Measurements from ENCODE around the gene NEK6.

Gene NEK6

GRCh38 chr9:124321416-124321815, 63.7 kb downstream of the NEK6 start:
- Histone ChIP-seq H3K9me3 (ENCODE audit: control insufficient read depth, insufficient read depth, low read length) (no peaks in the 10 kb centered on the region), H3K27me3 (ENCODE audit: control insufficient read depth, insufficient read depth, low read length) (no peaks in the 10 kb centered on the region), H3K27ac (ENCODE audit: low read length) (no peak overlapping the region), H3K4me3 (ENCODE audit: low read length) (no peak overlapping the region), H3K4me1 (ENCODE audit: control insufficient read depth, insufficient read depth, low read length) (no peaks in the 10 kb centered on the region), H3K36me3 (ENCODE audit: control insufficient read depth, insufficient read depth, low read length) (no peaks in the 10 kb centered on the region; the same call in 1 of the 2 replicates)
- no peak for DNase-seq (ENCODE audit: low read depth, low spot score)
- no CpG with 5 or more reads among the region's 12 CpGs for WGBS (ENCODE audit: insufficient coverage, insufficient read length)

DNA sequence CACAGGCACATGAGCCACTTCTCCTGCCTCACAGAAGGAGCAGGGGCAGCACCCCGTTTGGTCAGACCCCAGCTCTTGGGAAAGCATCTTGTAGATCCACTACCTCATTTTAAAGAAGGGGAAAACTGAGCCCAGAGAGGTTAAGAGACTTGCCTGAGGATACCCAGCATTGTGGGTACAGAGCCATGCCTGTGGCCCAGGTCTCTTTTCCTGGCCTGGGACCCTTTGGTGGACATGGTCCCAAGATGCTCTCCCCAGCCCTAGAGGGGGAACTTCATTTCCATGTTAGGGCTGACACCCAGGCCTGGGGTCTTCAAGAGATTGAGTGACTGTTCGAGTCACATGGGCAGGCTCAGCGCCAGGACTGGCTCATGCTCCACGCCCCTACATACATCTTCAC, 64.2 kb downstream of the NEK6 start:
- Histone ChIP-seq H3K4me3 (ENCODE audit: low read length) (no peak overlapping the region), H3K27me3 (ENCODE audit: control insufficient read depth, insufficient read depth, low read length) (no peaks in the 10 kb centered on the region), H3K36me3 (ENCODE audit: control insufficient read depth, insufficient read depth, low read length) (no peaks in the 10 kb centered on the region; the same call in 1 of the 2 replicates), H3K27ac (ENCODE audit: low read length) (no peak overlapping the region), H3K9me3 (ENCODE audit: control insufficient read depth, insufficient read depth, low read length) (no peaks in the 10 kb centered on the region), H3K4me1 (ENCODE audit: control insufficient read depth, insufficient read depth, low read length) (no peaks in the 10 kb centered on the region)
- no CpG with 5 or more reads among the region's 4 CpGs for WGBS (ENCODE audit: insufficient coverage, insufficient read length)
- no peak for DNase-seq (ENCODE audit: low read depth, low spot score)

DNA sequence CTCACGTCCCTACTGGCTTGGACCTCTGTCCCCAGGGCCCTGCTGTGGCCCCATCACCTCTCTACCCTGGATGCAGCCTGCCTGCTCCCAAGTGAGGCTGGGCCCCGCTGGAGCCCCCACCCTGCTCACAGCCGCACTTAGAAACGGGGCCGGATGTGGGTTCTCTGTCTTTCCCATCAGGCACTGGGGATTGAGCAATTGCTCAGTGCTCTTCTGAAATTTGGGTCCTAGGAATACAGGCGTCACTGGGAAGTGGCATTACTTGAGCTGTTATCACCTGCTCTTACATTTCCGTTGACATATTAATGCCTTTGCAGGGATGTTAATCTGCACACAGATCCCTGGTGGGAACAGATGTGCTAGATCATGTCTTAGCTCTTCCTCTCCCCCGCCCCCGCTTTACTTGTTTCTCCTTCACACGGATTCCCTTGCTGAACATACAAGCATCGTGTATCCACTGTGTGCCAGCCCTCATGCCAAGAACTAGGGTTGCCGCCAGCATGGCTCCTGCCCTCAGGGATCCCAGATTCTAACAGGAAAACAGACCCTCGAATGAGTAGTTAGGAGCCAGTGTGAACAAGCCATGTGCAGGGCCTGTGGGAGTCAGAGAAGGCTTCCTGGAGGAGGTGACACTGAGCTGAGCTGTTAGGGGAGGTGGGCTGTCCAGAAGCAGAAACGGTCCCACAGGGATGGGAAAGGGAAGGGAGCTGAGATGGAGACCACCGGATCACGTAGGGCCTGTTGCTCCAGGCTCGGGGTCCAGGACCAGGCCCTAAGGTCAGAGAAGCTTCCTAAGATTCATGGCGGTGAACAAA, 65.1 kb downstream of the NEK6 start:
- WGBS (ENCODE audit: insufficient coverage, insufficient read length) = no CpG with 5 or more reads among the region's 18 CpGs

DNA sequence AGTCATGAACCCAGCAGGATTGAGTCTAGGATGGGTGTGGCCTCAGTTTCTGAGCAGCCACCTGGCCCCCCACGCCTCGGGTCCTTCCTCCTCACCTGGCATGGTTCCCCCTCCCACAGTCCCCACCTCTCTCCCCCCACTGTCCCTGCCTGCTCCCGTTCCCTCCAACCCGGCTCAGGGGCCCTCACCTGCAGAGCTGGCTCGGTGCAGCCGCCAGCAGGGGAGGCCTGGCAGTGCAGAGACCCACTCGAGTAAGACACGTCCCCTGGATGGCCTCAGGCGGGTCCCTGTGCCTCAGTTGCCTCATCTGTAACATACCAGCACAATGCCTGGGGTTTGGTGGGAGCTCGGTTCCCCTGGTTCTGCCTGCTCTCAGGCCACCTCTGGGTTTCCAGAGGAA, 66.2 kb downstream of the NEK6 start:
- Histone ChIP-seq H3K9me3 (ENCODE audit: control insufficient read depth, insufficient read depth, low read length) (no peaks in the 10 kb centered on the region), H3K4me3 (ENCODE audit: low read length) (no peak overlapping the region), H3K4me1 (ENCODE audit: control insufficient read depth, insufficient read depth, low read length) (no peaks in the 10 kb centered on the region), H3K36me3 (ENCODE audit: control insufficient read depth, insufficient read depth, low read length) (no peaks in the 10 kb centered on the region; the same call in 1 of the 2 replicates), H3K27me3 (ENCODE audit: control insufficient read depth, insufficient read depth, low read length) (no peaks in the 10 kb centered on the region), H3K27ac (ENCODE audit: low read length) (no peak overlapping the region)
- WGBS (ENCODE audit: insufficient coverage, insufficient read length) = no CpG with 5 or more reads among the region's 10 CpGs
- DNase-seq (ENCODE audit: low read depth, low spot score) = no peak

More for the DNA sequence above, 65.1 kb downstream of the NEK6 start:
- DNase-seq (ENCODE audit: low read depth, low spot score) = no peak
- no peaks in the 10 kb centered on the region for H3K4me1 ChIP-seq (ENCODE audit: control insufficient read depth, insufficient read depth, low read length)
- H3K27me3 ChIP-seq (ENCODE audit: control insufficient read depth, insufficient read depth, low read length) = no peaks in the 10 kb centered on the region
- no peak overlapping the region for H3K4me3 ChIP-seq (ENCODE audit: low read length)
- H3K9me3 ChIP-seq (ENCODE audit: control insufficient read depth, insufficient read depth, low read length) = no peaks in the 10 kb centered on the region
- H3K27ac ChIP-seq (ENCODE audit: low read length) = no peak overlapping the region
- no peaks in the 10 kb centered on the region; the same call in 1 of the 2 replicates for H3K36me3 ChIP-seq (ENCODE audit: control insufficient read depth, insufficient read depth, low read length)

GRCh38 chr9:124325816-124326215, 68.1 kb downstream of the NEK6 start:
- Histone ChIP-seq H3K4me1 (ENCODE audit: control insufficient read depth, insufficient read depth, low read length) (no peaks in the 10 kb centered on the region), H3K27me3 (ENCODE audit: control insufficient read depth, insufficient read depth, low read length) (no peaks in the 10 kb centered on the region), H3K4me3 (ENCODE audit: low read length) (no peak overlapping the region), H3K36me3 (ENCODE audit: control insufficient read depth, insufficient read depth, low read length) (no peaks in the 10 kb centered on the region), H3K9me3 (ENCODE audit: control insufficient read depth, insufficient read depth, low read length) (no peaks in the 10 kb centered on the region), H3K27ac (ENCODE audit: low read length) (no peak overlapping the region)
- no peak for DNase-seq (ENCODE audit: low read depth, low spot score)
- WGBS (ENCODE audit: insufficient coverage, insufficient read length) = no CpG with 5 or more reads among the region's 6 CpGs

DNA sequence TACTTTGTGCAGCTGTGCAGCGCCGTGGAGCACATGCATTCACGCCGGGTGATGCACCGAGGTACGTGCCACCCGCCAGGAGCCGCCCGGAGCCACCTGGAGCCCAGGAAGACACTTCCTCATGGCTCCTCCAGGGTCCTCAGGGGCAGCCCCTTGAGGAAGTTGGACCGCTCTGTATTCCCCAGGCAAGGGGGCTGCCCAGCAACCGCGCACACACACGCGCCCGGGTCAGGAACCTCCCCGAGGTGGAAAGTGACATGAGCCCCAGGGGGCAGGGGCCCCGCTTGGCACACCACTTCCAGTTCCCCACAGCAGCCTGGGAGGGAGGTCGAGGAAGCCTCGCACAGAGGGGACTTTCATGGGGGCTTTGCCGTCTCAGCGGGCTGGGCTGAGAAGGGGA, 68.6 kb downstream of the NEK6 start:
- Histone ChIP-seq H3K4me1 (ENCODE audit: control insufficient read depth, insufficient read depth, low read length) (no peaks in the 10 kb centered on the region), H3K27me3 (ENCODE audit: control insufficient read depth, insufficient read depth, low read length) (no peaks in the 10 kb centered on the region), H3K9me3 (ENCODE audit: control insufficient read depth, insufficient read depth, low read length) (no peaks in the 10 kb centered on the region), H3K4me3 (ENCODE audit: low read length) (no peak overlapping the region), H3K36me3 (ENCODE audit: control insufficient read depth, insufficient read depth, low read length) (no peaks in the 10 kb centered on the region), H3K27ac (ENCODE audit: low read length) (no peak overlapping the region)
- no CpG with 5 or more reads among the region's 21 CpGs for WGBS (ENCODE audit: insufficient coverage, insufficient read length)
- DNase-seq (ENCODE audit: low read depth, low spot score) = no peak

DNA sequence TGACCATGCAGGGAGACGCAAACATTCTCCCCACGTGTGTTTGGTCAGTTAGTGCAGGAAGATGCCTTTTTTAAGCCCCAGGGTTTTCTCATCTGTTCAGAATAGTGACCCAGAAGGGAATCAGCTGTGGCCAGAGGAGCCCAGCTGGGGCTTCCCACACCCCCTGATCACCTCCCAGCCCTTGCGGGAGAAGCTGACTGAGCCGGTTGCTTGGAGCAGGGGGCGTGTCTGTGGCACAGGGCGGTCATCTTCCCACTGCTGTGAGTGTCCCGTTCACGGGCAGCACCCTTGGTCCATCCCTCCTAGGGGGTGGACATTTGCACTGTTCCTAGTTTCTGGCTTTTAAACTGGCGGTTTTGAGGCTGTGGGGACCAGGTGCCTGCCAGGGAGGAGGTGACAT, 69.7 kb downstream of the NEK6 start:
- DNase-seq (ENCODE audit: low read depth, low spot score) = no peak
- Histone ChIP-seq H3K27ac (ENCODE audit: low read length) (no peak overlapping the region), H3K9me3 (ENCODE audit: control insufficient read depth, insufficient read depth, low read length) (no peaks in the 10 kb centered on the region), H3K27me3 (ENCODE audit: control insufficient read depth, insufficient read depth, low read length) (no peaks in the 10 kb centered on the region), H3K4me3 (ENCODE audit: low read length) (no peak overlapping the region), H3K36me3 (ENCODE audit: control insufficient read depth, insufficient read depth, low read length) (no peaks in the 10 kb centered on the region), H3K4me1 (ENCODE audit: control insufficient read depth, insufficient read depth, low read length) (no peaks in the 10 kb centered on the region)
- no CpG with 5 or more reads among the region's 9 CpGs for WGBS (ENCODE audit: insufficient coverage, insufficient read length)

- H3K27me3 ChIP-seq (ENCODE audit: control insufficient read depth, insufficient read depth, low read length) = no peaks in the 10 kb centered on the region
- no peak overlapping the region for H3K27ac ChIP-seq (ENCODE audit: low read length)
- no peak overlapping the region for H3K4me3 ChIP-seq (ENCODE audit: low read length)
- no peaks in the 10 kb centered on the region for H3K9me3 ChIP-seq (ENCODE audit: control insufficient read depth, insufficient read depth, low read length)
- WGBS (ENCODE audit: insufficient coverage, insufficient read length) = no CpG with 5 or more reads among the region's 12 CpGs
- H3K4me1 ChIP-seq (ENCODE audit: control insufficient read depth, insufficient read depth, low read length) = no peaks in the 10 kb centered on the region
- H3K36me3 ChIP-seq (ENCODE audit: control insufficient read depth, insufficient read depth, low read length) = no peaks in the 10 kb centered on the region
- no peak for DNase-seq (ENCODE audit: low read depth, low spot score)
Observed at GRCh38 chr9:124328285-124328684, 70.5 kb downstream of the NEK6 start.

GRCh38 chr9:124329206-124329792, 71.5 kb downstream of the NEK6 start:
- Histone ChIP-seq H3K4me1 (ENCODE audit: control insufficient read depth, insufficient read depth, low read length) (no peaks in the 10 kb centered on the region), H3K36me3 (ENCODE audit: control insufficient read depth, insufficient read depth, low read length) (no peaks in the 10 kb centered on the region)
- no CpG with 5 or more reads among the region's 19 CpGs for WGBS (ENCODE audit: insufficient coverage, insufficient read length)

DNA sequence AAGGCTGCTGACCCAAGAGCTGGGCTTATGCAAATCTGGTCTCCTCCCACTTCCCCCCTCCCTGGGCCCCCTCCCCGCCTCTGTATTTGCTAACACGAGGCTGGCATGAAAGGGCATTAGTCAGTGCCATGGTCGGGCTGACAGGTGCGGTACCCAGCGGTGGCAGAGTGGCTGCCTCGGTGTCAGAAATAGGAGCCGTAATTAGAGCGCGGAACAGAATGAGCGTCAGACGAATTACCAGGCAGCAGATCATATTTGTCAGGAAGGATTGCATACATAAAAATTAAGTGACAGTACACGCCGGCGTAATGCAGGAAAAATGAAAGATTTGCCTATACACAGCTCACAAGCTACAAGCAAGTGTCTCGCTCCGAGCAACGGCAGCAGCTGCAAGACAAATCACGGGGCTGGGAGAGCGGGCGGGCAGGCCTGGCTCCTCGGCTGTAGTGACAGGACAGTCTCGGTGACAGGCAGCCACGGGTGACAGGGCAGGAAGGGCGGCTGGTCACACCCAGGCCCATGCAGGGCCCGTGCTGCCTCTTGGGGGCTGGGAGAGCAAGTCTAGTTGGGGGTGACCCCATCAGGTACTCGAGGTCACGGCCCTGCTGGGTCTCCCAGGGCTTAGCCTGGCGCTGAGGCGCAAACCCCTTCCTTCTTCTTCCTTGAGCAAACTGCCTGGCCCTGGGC, 72.4 kb downstream of the NEK6 start:
- no peaks in the 10 kb centered on the region for H3K4me1 ChIP-seq (ENCODE audit: control insufficient read depth, insufficient read depth, low read length)
- WGBS (ENCODE audit: insufficient coverage, insufficient read length) = no CpG with 5 or more reads among the region's 29 CpGs
- H3K4me3 ChIP-seq (ENCODE audit: low read length) = no peak overlapping the region
- H3K36me3 ChIP-seq (ENCODE audit: control insufficient read depth, insufficient read depth, low read length) = no peaks in the 10 kb centered on the region
- H3K9me3 ChIP-seq (ENCODE audit: control insufficient read depth, insufficient read depth, low read length) = no peaks in the 10 kb centered on the region
- no peak for DNase-seq (ENCODE audit: low read depth, low spot score)
- H3K27ac ChIP-seq (ENCODE audit: low read length) = no peak overlapping the region
- no peaks in the 10 kb centered on the region for H3K27me3 ChIP-seq (ENCODE audit: control insufficient read depth, insufficient read depth, low read length)

More at GRCh38 chr9:124329206-124329792, 71.5 kb downstream of the NEK6 start:
- H3K27me3 ChIP-seq (ENCODE audit: control insufficient read depth, insufficient read depth, low read length) = no peaks in the 10 kb centered on the region
- H3K9me3 ChIP-seq (ENCODE audit: control insufficient read depth, insufficient read depth, low read length) = no peaks in the 10 kb centered on the region
- DNase-seq (ENCODE audit: low read depth, low spot score) = no peak
- no peak overlapping the region; the same call in 1 of the 2 replicates for H3K4me3 ChIP-seq (ENCODE audit: low read length)
- H3K27ac ChIP-seq (ENCODE audit: low read length) = no peak overlapping the region

Measured in iPS DF 6.9 (cell line).